SK-N-SH (cell line): Measurements from ENCODE around the gene LOXL4. TPM values are rescaled to one million over a fixed set of nuclear protein-coding genes. Genes with fewer than 3 reads are reported as not detected.

Source experiments
- CTCF ChIA-PET: fragments of 300-600, 350-600 bp; formaldehyde crosslinking; extraction: SDS; loops from one replicate; lab custom pipeline; 2021; lab: Yijun Ruan, JAX
- POLR2A ChIA-PET: fragments of 350-600 bp; sonication (Branson Sonifier 250); formaldehyde crosslinking; extraction: SDS; loops from one replicate; lab custom pipeline; 2020; ENCODE audit warnings: antibody characterized with exemption, inconsistent platforms; lab: Yijun Ruan, JAX
- DNase-seq: peaks from one replicate; pipeline ENCODE4 v3.0.0; 2012
- H2AFZ ChIP-seq: fragments of 200-600 bp; sonication (generic); 2 replicates; pipeline ENCODE4 v1.8.1; 2016; ENCODE audit warnings: antibody characterized with exemption, mild to moderate bottlenecking, low read depth
- H3F3A ChIP-seq: fragments of 200-600 bp; sonication (generic); replicated peaks from 2 replicates; pipeline ENCODE3; 2016; ENCODE audit warnings: antibody characterized with exemption, mild to moderate bottlenecking; ENCODE audit not compliant: insufficient read depth
- H3K27ac ChIP-seq, 2 experiments: fragments of 200-500 bp in 1 of 2; fragments of 200-600 bp in 1 of 2; sonication (Bioruptor generic) in 1 of 2; sonication (generic), shearing (Covaris generic) in 1 of 2; 2 replicates each; pipeline versions ENCODE4 v1.5.1 to v1.6.1; 2014 to 2016; ENCODE audit warnings: low read depth in 2 of 2, inconsistent platforms in 1 of 2, low read length in 1 of 2, mild to moderate bottlenecking in 1 of 2, mixed read lengths in 1 of 2
- H3K27me3 ChIP-seq: fragments of 200-600 bp; sonication (generic), shearing (Covaris generic); 2 replicates; pipeline ENCODE4 v1.6.1; 2016; ENCODE audit warnings: mixed run types; ENCODE audit not compliant: insufficient read depth
- H3K36me3 ChIP-seq, 2 experiments: fragments of 200-500 bp in 1 of 2; fragments of 200-600 bp in 1 of 2; sonication (Bioruptor generic) in 1 of 2; sonication (generic) in 1 of 2; replicated peaks in 1 of 2; 2 replicates each; pipeline versions ENCODE3 to v1.5.1; 2014 to 2016; ENCODE audit warnings: low read length in 1 of 2, mild to moderate bottlenecking in 1 of 2; ENCODE audit not compliant: insufficient read depth in 2 of 2, control insufficient read depth in 1 of 2
- H3K4me1 ChIP-seq, 2 experiments: fragments of 200-500 bp in 1 of 2; fragments of 200-600 bp in 1 of 2; sonication (Bioruptor generic) in 1 of 2; sonication (generic), shearing (Covaris generic) in 1 of 2; 2 replicates each; pipeline versions ENCODE4 v1.5.1 to v1.6.1; 2014 to 2016; ENCODE audit warnings: low read depth in 1 of 2, low read length in 1 of 2, mixed run types in 1 of 2; ENCODE audit not compliant: insufficient read depth in 2 of 2, control insufficient read depth in 1 of 2
- H3K4me2 ChIP-seq: fragments of 200-600 bp; sonication (generic), shearing (Covaris generic); 2 replicates; pipeline ENCODE4 v1.6.1; 2017; ENCODE audit warnings: mixed run types
- H3K4me3 ChIP-seq, 2 experiments: fragments of 200-500 bp in 1 of 2; fragments of 200-600 bp in 1 of 2; sonication (Bioruptor generic) in 1 of 2; sonication (generic), shearing (Covaris generic) in 1 of 2; 2 replicates each; pipeline versions ENCODE4 v1.5.1 to v1.8.1; 2014 to 2016; ENCODE audit warnings: low read depth in 2 of 2, inconsistent platforms in 1 of 2, low read length in 1 of 2, mild to moderate bottlenecking in 1 of 2, mixed read lengths in 1 of 2, moderate library complexity in 1 of 2
- H3K79me2 ChIP-seq: fragments of 200-600 bp; sonication (generic); 2 replicates; pipeline ENCODE4 v1.8.1; 2017; ENCODE audit warnings: mild to moderate bottlenecking; ENCODE audit not compliant: insufficient read depth
- H3K9ac ChIP-seq: fragments of 200-600 bp; sonication (generic); 2 replicates; pipeline ENCODE4 v1.6.1; 2017; ENCODE audit warnings: mixed run types
- H3K9me2 ChIP-seq: fragments of 200-600 bp; sonication (generic); 2 replicates; pipeline ENCODE4 v1.6.1; 2017; ENCODE audit warnings: mixed run types
- H3K9me3 ChIP-seq: fragments of 200-600 bp; sonication (generic); 2 replicates; pipeline ENCODE4 v1.6.1; 2017; ENCODE audit warnings: mixed run types, mild to moderate bottlenecking, moderate library complexity
- H4K20me1 ChIP-seq: fragments of 200-600 bp; sonication (generic); 2 replicates; pipeline ENCODE4 v1.6.1; 2017; ENCODE audit warnings: mild to moderate bottlenecking, mixed run types; ENCODE audit not compliant: insufficient read depth
- CHD2 ChIP-seq: fragments of 150-350 bp; IDR thresholded peaks from 2 replicates; pipeline ENCODE4 v1.6.1; 2018; ENCODE audit warnings: low read length; ENCODE audit not compliant: partially characterized antibody
- CTCF ChIP-seq: fragments of 200-600 bp; sonication (generic); IDR thresholded peaks from 2 replicates; pipeline ENCODE4 v1.6.1; 2017; ENCODE audit warnings: antibody characterized with exemption, mild to moderate bottlenecking, moderate library complexity
- EZH2phosphoT487 ChIP-seq: fragments of 200-600 bp; sonication (generic); IDR thresholded peaks from 2 replicates; pipeline ENCODE4 v1.6.1; 2017; ENCODE audit warnings: low read depth, mixed run types, mild to moderate bottlenecking, antibody characterized with exemption, moderate library complexity, borderline replicate concordance
- FOXJ3 ChIP-seq: sonication (generic); formaldehyde crosslinking; IDR thresholded peaks from 2 replicates; pipeline ENCODE4 v1.5.1; 2020; ENCODE audit warnings: mild to moderate bottlenecking, missing genetic modification reagents
- FOXM1 ChIP-seq: IDR thresholded peaks from 2 replicates; pipeline ENCODE4 v1.4.0; 2012; ENCODE audit warnings: low read depth, mild to moderate bottlenecking
- GABPA ChIP-seq: IDR thresholded peaks from 2 replicates; pipeline ENCODE4 v1.4.0; 2012; ENCODE audit warnings: low read depth, mild to moderate bottlenecking
- IRF3 ChIP-seq: fragments of 150-350 bp; IDR thresholded peaks from 2 replicates; pipeline ENCODE4 v1.6.1; 2016; ENCODE audit warnings: mild to moderate bottlenecking, low read depth, low read length
- MAX ChIP-seq: IDR thresholded peaks from 2 replicates; pipeline ENCODE4 v1.4.0; 2012; ENCODE audit warnings: low read depth
- MXI1 ChIP-seq: IDR thresholded peaks from 2 replicates; pipeline ENCODE4 v1.6.1; 2012; ENCODE audit warnings: mild to moderate bottlenecking, low read depth, low read length, improper control_type of control experiment
- RAD21 ChIP-seq: IDR thresholded peaks from 2 replicates; pipeline ENCODE4 v1.6.1; 2012; ENCODE audit warnings: mild to moderate bottlenecking, low read length
- RCOR1 ChIP-seq: fragments of 150-350 bp; IDR thresholded peaks from 2 replicates; pipeline ENCODE4 v1.6.1; 2017; ENCODE audit warnings: antibody characterized with exemption, low read length
- RFX5 ChIP-seq: IDR thresholded peaks from 2 replicates; pipeline ENCODE4 v1.6.1; 2012; ENCODE audit warnings: mild to moderate bottlenecking, improper control_type of control experiment, low read length
- RXRA ChIP-seq: IDR thresholded peaks from 2 replicates; pipeline ENCODE4 v1.4.0; 2012; ENCODE audit warnings: low read depth, mild to moderate bottlenecking, borderline replicate concordance
- SMC3 ChIP-seq: IDR thresholded peaks from 2 replicates; pipeline ENCODE4 v1.6.1; 2012; ENCODE audit warnings: low read depth, low read length, improper control_type of control experiment
- TCF12 ChIP-seq: IDR thresholded peaks from 2 replicates; pipeline ENCODE4 v1.4.0; 2012
- TEAD4 ChIP-seq: IDR thresholded peaks from 2 replicates; pipeline ENCODE4 v1.4.0; 2012; ENCODE audit warnings: mild to moderate bottlenecking, borderline replicate concordance; ENCODE audit not compliant: insufficient read depth
- USF2 ChIP-seq: fragments of 150-350 bp; IDR thresholded peaks from 2 replicates; pipeline ENCODE4 v1.6.1; 2017; ENCODE audit warnings: antibody characterized with exemption, low read length, low read depth, borderline replicate concordance
- WGBS: methylation state at CpG from one replicate; pipeline ENCODE4 v1.1.6; 2017; ENCODE audit warnings: low lambda C conversion rate; 5-methylcytosine and 5-hydroxymethylcytosine counted together
- polyA plus RNA-seq, 3 experiments: library from polyadenylated mRNA; depleted of rRNA; stranded (reverse); fragments of >200 nt; gene quantifications; 2 replicates each; pipeline ENCODE4 v1.2.3, GENCODE V29; 2012

LOXL4 gene
- polyA plus RNA-seq, 1 of the 3 experiments (the other 2 are of a cell fraction): 1.7 TPM

DNA sequence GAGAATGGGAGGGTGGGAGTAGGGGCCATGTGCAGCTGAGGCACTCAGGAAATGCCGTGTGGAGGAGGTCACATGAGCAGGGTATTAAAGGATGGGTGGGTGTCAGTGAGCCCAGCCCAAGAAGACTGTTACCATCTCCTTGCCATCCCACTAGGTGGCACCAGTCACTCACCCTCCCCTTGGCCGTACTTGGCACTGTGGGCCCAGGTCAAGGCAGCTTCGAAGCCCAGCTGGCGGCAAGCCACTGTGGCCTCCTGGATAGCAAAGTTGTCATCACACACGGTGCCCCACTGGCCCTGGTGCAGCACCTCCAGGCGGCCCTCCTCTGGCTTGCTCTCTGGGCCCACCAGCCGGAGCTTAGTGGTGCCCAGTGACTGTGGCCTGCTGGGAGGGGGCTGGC lies 5.4 kb downstream of the LOXL4 start:
- peak; percentile 36; the same call in 1 of the 2 replicates for TF ChIP-seq CTCF
- no peak for TF ChIP-seq RXRA
- no peak for TF ChIP-seq CHD2
- peak; percentile 29 for TF ChIP-seq SMC3
- TF ChIP-seq RAD21: peak; percentile 47
- no peak overlapping the region for H3K4me2 ChIP-seq
- H2AFZ ChIP-seq: no peak overlapping the region
- no peaks in the 10 kb centered on the region for H3K79me2 ChIP-seq
- no peaks in the 10 kb centered on the region for H3K9me2 ChIP-seq
- no peaks in the 10 kb centered on the region for H3K9me3 ChIP-seq
- DNase-seq: peak; percentile 48
- peaks cover 0 to 5% of the 10 kb centered on the region in 2 experiments; a peak in 1 of 4 replicates for H3K4me1 ChIP-seq
- no peak overlapping the region for H3K9ac ChIP-seq
- POLR2A ChIA-PET: no interaction called here
- H3K36me3 ChIP-seq: no peaks in the 10 kb centered on the region
- no peaks in the 10 kb centered on the region for H4K20me1 ChIP-seq
- H3F3A ChIP-seq: peaks cover 4% of the 10 kb centered on the region
- H3K27ac ChIP-seq: no peak overlapping the region
- WGBS: 73% methylated on average over 4 of the region's 7 CpGs
- H3K27me3 ChIP-seq: no peaks in the 10 kb centered on the region
- CTCF ChIA-PET: interaction anchor here (0.6 to 4.1 kb wide), 7 partner anchors 10 to 246 kb away, joined by 3 to 20 read pairs (median 3); no protein-coding TSS in a partner anchor
- no peak overlapping the region for H3K4me3 ChIP-seq

- 97% methylated on average over 12 of the region's 15 CpGs for WGBS
- POLR2A ChIA-PET: no interaction called here
- no peaks in the 10 kb centered on the region for H4K20me1 ChIP-seq
- no peaks in the 10 kb centered on the region for H3K36me3 ChIP-seq
- no peaks in the 10 kb centered on the region for H3K27me3 ChIP-seq
- H3K4me3 ChIP-seq: no peak overlapping the region
- H3K79me2 ChIP-seq: no peaks in the 10 kb centered on the region
- H3K4me1 ChIP-seq: peaks cover 0 to 3% of the 10 kb centered on the region in 2 experiments; a peak in 1 of 4 replicates
- no peak overlapping the region for H2AFZ ChIP-seq
- no peaks in the 10 kb centered on the region for H3K9me3 ChIP-seq
- H3K9me2 ChIP-seq: no peaks in the 10 kb centered on the region
- CTCF ChIA-PET: interaction anchor here (1.0 to 4.1 kb wide), 4 partner anchors 19 to 205 kb away, joined by 3 to 20 read pairs (median 4); no protein-coding TSS in a partner anchor
- H3K4me2 ChIP-seq: no peak overlapping the region
- H3F3A ChIP-seq: peaks cover under 1% of the 10 kb centered on the region
- no peak overlapping the region for H3K27ac ChIP-seq
- H3K9ac ChIP-seq: no peak overlapping the region
- DNase-seq: no peak
- TF ChIP-seq TCF12: no peak
- TF ChIP-seq USF2: no peak
- TF ChIP-seq IRF3: no peak
- no peak for TF ChIP-seq CTCF
- no peak for TF ChIP-seq RCOR1
- TF ChIP-seq FOXM1: no peak
- no peak for TF ChIP-seq MXI1
- no peak for TF ChIP-seq FOXJ3 (CRISPR knock-in tag)
- no peak for TF ChIP-seq RXRA
- TF ChIP-seq RAD21: no peak
- no peak for TF ChIP-seq RFX5
- TF ChIP-seq TEAD4: no peak
- no peak for TF ChIP-seq GABPA
- no peak for TF ChIP-seq MAX
- TF ChIP-seq EZH2phosphoT487: no peak
Observed at GRCh38 chr10:98261436-98262277, 6.3 kb downstream of the LOXL4 start.
